ENCODE data around the gene MMD. TPM values are rescaled to one million over a fixed set of nuclear protein-coding genes. Genes with fewer than 3 reads are reported as not detected.

Gene MMD
- total RNA-seq, 4 donors from 2014 or later, result 18.0 to 37.9 (median 29.1) TPM

DNA sequence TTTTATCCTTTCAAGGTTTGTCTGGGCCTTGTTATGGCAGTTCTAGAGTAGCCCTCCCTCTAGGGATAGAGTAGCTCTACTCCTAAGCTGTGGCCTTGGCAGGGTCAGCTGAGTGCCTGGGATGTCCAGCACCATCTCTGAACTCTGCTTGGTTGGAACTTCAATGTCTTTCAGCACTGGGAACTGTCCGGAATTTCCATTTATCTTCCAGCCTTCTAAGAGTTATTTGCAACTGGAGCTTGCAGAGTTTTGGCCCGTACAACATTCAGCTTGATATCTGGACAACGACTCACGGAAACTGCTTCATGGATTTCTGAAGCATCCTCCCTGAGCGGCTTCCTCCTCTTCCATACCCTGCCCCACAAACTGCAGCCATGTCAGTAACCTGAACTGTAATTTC is 22.9 kb downstream of the MMD start:
- 49 to 54% methylated on average over 3 to 5 of the region's 5 CpGs for WGBS, 2 donors (ENCODE audit: low coverage in 1 of 2)
- H3K27me3 ChIP-seq, result no peaks in the 10 kb centered on the region
- H3K27ac ChIP-seq, result no peak overlapping the region
- TF ChIP-seq EP300 (IDR thresholded peaks at IDR 0.05), result no peak
- no peak for TF ChIP-seq POLR2A (IDR thresholded peaks at IDR 0.05)
- no peak for TF ChIP-seq POLR2AphosphoS5 (IDR thresholded peaks at IDR 0.05)
- TF ChIP-seq, protein P1, sequence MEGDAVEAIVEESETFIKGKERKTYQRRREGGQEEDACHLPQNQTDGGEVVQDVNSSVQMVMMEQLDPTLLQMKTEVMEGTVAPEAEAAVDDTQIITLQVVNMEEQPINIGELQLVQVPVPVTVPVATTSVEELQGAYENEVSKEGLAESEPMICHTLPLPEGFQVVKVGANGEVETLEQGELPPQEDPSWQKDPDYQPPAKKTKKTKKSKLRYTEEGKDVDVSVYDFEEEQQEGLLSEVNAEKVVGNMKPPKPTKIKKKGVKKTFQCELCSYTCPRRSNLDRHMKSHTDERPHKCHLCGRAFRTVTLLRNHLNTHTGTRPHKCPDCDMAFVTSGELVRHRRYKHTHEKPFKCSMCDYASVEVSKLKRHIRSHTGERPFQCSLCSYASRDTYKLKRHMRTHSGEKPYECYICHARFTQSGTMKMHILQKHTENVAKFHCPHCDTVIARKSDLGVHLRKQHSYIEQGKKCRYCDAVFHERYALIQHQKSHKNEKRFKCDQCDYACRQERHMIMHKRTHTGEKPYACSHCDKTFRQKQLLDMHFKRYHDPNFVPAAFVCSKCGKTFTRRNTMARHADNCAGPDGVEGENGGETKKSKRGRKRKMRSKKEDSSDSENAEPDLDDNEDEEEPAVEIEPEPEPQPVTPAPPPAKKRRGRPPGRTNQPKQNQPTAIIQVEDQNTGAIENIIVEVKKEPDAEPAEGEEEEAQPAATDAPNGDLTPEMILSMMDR (IDR thresholded peaks at IDR 0.05), result no peak
- no peak for ATAC-seq
- H3K36me3 ChIP-seq, result peaks cover 0 to 69% of the 10 kb centered on the region in 2 donors
- H3K9me3 ChIP-seq, result no peaks in the 10 kb centered on the region
- no peak overlapping the region for H3K4me3 ChIP-seq
- peaks cover 0 to 10% (median 0%) of the 10 kb centered on the region in 3 donors for H3K4me1 ChIP-seq

DNA sequence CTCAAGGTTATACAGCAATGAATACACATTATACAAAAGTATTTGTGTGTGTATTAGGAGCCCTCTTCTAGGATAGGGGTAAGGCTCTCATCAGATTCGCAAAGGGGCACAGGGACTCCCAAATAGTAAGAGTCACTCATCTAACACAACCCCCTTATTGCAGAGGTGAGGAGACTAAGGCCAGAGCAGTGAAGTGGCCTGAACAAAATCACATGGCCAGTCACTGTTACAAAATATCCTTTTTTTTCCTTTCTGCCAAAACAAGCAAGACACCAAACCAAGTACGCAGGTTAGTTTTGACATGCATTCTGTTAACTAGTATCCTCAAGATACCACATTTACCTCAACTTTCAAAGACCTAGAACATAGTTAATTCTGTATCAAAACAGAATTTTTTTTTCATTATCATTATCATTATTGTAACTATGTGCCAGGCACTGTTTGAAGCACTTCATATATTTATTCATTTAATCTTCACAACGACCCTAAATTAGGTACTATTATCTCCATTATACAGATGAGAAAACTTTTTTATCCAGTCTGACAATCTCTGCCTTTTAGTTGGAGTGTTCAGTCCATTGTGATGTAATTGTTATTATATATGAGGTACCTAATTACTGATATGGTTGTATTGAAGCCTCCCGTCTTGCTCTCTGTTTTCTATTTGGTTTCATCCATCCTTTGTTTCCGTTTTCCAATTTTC is 25.7 kb downstream of the MMD start:
- Histone ChIP-seq H3K9me3 (no peaks in the 10 kb centered on the region), H3K27me3 (no peaks in the 10 kb centered on the region), H3K4me3 (no peak overlapping the region), H3K36me3 (peaks cover 0 to 48% of the 10 kb centered on the region in 2 donors), H3K4me1 (peaks cover 0 to 10% (median 0%) of the 10 kb centered on the region in 3 donors), H3K27ac (no peak overlapping the region)
- ATAC-seq, result no peak
- 92% methylated on average over 3 to 5 of the region's 5 CpGs for WGBS, 2 donors (ENCODE audit: low coverage in 1 of 2)
- TF ChIP-seq EP300 (IDR thresholded peaks at IDR 0.05), result no peak
- TF ChIP-seq POLR2A (IDR thresholded peaks at IDR 0.05), result no peak
- TF ChIP-seq, protein P1 (IDR thresholded peaks at IDR 0.05), result no peak
- TF ChIP-seq POLR2AphosphoS5 (IDR thresholded peaks at IDR 0.05), result no peak

DNA sequence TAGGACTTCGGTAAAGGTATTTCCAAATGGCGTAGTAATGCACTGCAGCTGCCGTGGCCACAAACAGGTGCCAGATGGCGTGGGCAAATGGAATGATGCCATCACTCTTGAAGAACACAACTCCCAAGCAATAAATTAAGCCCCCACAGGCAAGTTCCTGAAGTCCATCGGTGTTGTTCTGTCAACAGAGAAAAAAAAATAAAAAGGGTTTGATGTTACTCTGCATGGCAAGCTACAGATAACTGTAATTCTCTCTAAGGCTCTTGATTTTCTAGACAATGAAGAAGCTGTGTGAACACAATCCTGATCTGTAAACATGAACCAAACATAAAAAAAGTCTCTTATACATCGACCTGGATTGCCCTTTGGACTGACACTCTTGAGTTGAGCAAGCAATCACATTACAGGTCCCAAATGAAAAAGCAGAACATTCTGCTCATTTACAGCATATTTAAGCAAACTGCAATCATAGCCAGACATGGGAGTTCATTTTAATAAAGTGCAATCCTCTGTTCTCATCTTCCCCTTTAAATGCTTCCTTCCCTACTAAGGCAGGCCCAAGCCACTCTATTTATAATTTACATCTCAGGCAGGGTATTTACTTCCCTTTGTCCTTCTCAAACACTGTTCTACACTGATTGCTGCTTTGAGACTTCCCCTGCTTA is 27.1 kb downstream of the MMD start:
- no peaks in the 10 kb centered on the region for H3K9me3 ChIP-seq
- no peak overlapping the region for H3K4me3 ChIP-seq
- peaks cover 0 to 34% of the 10 kb centered on the region in 2 donors for H3K36me3 ChIP-seq
- no peaks in the 10 kb centered on the region for H3K27me3 ChIP-seq
- H3K4me1 ChIP-seq, result peaks cover 0 to 10% (median 0%) of the 10 kb centered on the region in 3 donors
- TF ChIP-seq POLR2AphosphoS5 (IDR thresholded peaks at IDR 0.05) (no peak), POLR2A (IDR thresholded peaks at IDR 0.05) (no peak), EP300 (IDR thresholded peaks at IDR 0.05) (no peak)
- TF ChIP-seq, protein P1 (IDR thresholded peaks at IDR 0.05), result no peak
- peak overlapping the region in 2 of 4 donors; percentile 2 to 13 for H3K27ac ChIP-seq
- ATAC-seq, result peak; percentile 66
- 77 to 82% methylated on average over 5 to 6 of the region's 6 CpGs for whole genome bisulfite sequencing, 2 donors (ENCODE audit: low coverage in 1 of 2)

DNA sequence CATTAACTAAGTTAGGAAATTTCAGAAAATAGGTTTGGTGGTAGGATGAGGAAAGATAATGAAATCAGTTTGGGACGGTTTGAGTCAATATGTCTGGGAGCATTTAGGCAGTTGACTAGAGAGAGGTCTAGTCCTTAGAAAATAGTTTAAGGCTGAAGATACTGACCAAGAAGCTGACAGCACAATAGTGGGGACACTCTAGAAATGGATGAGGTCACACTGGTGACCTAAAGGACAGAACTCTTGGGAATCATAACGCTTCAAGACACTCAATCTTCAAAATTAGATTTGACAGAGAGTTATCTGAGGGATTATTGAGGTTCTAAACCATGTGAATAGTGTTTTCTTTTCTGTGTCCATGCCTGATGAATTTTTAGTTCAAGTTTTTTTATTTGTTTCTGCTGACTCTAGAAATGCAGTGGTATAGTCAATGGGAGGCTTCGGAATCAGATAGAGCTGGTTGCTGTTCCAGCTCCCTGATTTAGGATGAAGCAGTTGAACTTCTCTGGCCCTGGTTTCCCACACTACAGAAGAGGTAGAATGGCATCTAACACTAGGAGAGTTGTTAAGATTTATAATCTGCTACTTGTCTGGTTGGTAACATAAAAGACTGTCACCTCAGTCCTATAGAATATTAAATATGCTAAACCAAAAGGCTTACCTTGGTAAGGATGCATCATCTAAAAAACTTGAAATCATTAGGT is 29.7 kb downstream of the MMD start:
- no peak overlapping the region for H3K4me3 ChIP-seq
- peaks cover 0 to 19% of the 10 kb centered on the region in 2 donors for H3K36me3 ChIP-seq
- H3K27ac ChIP-seq, result no peak overlapping the region
- no peaks in the 10 kb centered on the region for H3K9me3 ChIP-seq
- H3K27me3 ChIP-seq, result no peaks in the 10 kb centered on the region
- ATAC-seq, result no peak
- 85 to 90% methylated on average over 3 of the region's 3 CpGs for WGBS, 2 donors (ENCODE audit: low coverage in 1 of 2)
- TF ChIP-seq POLR2AphosphoS5 (IDR thresholded peaks at IDR 0.05), result no peak
- TF ChIP-seq, protein P1 (IDR thresholded peaks at IDR 0.05), result no peak
- TF ChIP-seq POLR2A (IDR thresholded peaks at IDR 0.05), result no peak
- no peak for TF ChIP-seq EP300 (IDR thresholded peaks at IDR 0.05)
- no peaks in the 10 kb centered on the region for H3K4me1 ChIP-seq
